CD4-positive, alpha-beta T cell treated with Interleukin-4 for 4 hours (primary cell): ENCODE data around the gene ZC3H13.

Experiments used
- DNase-seq: peaks from one replicate; pipeline ENCODE4 v3.0.0-alpha.2; 2020

The ZC3H13 gene, protein sequence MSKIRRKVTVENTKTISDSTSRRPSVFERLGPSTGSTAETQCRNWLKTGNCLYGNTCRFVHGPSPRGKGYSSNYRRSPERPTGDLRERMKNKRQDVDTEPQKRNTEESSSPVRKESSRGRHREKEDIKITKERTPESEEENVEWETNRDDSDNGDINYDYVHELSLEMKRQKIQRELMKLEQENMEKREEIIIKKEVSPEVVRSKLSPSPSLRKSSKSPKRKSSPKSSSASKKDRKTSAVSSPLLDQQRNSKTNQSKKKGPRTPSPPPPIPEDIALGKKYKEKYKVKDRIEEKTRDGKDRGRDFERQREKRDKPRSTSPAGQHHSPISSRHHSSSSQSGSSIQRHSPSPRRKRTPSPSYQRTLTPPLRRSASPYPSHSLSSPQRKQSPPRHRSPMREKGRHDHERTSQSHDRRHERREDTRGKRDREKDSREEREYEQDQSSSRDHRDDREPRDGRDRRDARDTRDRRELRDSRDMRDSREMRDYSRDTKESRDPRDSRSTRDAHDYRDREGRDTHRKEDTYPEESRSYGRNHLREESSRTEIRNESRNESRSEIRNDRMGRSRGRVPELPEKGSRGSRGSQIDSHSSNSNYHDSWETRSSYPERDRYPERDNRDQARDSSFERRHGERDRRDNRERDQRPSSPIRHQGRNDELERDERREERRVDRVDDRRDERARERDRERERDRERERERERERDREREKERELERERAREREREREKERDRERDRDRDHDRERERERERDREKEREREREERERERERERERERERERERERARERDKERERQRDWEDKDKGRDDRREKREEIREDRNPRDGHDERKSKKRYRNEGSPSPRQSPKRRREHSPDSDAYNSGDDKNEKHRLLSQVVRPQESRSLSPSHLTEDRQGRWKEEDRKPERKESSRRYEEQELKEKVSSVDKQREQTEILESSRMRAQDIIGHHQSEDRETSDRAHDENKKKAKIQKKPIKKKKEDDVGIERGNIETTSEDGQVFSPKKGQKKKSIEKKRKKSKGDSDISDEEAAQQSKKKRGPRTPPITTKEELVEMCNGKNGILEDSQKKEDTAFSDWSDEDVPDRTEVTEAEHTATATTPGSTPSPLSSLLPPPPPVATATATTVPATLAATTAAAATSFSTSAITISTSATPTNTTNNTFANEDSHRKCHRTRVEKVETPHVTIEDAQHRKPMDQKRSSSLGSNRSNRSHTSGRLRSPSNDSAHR (N-terminal part only)

DNA sequence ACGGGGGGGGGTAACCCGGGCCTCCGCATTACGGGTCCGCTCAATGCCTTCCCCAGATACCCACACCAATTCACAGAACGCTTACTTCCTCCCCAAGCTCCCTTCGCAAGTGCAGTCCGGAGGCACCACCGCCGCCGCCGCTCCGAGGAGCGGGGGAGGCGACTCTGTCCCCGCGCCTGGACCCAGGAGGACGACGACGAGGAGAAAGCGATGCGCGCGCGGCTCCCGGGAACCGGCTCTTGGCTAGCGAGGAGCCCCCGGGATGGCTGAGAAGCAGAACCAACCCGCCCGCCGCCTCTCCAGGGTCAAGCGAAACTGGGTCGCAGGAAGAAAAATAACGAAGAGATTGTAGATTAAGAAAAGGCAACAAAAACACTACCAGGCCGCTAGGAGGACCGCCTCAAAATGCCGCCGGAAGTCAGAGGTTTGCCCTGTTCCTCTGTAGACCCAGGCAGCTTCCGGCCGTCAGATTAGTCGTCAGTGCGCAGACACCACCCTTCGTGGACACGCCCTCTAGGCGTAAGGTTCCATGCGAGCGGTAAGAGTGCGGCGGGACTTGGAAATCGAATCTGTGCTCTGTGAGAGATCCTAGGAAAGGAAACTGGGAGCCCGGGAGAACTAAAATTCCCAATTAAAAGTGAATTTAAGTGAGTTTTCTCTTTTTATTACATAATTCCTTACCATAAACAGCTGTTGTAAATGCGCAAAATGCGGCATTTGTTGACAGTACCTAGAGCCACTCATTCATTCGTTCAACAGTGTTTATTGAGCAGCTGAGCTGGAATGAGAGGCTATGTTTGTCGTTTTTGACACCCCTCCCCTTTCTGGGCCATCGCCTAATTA is at the start of gene ZC3H13:
ZC3H13 (minus strand) TSS at position 428 of the 843 bp plus-strand sequence. CDS start 7,239 bp downstream, outside the sequence.
- DNase-seq = peak; percentile 93

DNA sequence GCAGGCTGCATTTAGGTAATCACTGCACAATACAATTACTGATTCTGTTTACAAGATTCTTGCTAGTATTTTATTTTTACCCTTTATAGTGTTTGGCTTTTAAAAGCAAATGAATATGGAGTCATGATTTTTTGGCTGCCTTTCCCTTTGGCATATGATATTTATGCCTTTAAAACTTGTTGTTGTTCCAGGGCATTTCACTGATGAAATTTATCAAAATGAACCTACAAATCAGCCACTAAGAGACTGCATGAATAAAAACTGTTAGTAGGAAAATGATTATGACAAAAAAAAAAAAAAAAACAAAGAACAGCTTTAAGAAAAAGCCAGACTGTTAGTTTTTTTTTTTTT is 49.7 kb upstream of the ZC3H13 start:
- no peak for DNase-seq

DNA sequence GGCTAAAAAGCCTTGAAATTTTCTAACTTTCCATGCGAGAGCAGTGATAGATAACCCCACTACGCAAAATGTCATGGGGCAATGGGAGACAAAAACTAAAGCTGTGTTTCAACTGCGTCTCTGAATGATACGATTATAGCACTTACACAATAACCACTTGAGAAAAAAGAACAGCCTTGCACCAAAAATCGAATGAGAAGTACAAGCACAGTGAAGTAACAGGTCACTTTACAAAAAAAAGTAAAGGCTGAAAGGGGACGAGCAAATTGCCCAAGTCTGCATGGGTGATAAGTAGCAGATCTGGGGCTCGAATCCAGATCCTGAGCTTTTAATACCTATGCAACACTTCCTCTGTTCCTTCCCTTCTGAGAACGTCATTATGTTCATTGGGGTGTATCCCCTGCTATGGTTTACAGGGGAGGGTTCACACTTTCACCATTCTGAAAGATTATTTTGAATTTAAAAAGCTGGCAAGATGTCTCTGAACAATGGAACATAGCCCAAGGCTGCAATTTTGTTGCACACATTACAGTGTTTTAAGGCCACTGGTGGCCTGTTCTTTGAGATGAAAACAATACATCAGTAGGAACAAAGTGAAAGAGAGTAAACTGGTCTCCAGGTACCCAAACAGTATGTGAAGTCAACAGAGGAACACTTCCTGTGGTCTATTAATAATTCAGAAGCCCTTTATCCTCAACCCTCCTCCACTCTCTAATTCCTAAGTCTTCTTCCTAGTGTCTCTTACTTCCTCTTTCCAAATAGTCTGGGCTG is 49.1 kb upstream of the ZC3H13 start:
- DNase-seq = no peak

DNA sequence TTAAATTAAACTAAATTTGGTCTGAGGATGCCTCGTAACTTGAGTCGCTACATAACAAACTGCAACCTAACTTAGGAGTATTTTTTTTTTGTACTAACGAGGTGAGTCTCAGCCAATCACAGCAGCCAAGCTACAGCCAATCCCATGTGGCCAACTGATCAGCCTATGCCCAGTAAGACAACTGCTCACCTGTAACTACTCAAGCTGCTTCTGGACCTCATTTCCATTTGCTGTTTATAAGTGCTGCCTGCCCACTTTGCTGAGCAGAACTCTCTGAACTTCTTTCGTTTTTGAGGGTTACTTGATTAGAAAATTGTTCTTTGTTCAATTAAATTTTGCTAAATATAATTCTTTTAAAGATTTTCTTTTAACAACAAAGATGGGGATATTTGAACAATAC is 48.5 kb upstream of the ZC3H13 start:
- DNase-seq = no peak

DNA sequence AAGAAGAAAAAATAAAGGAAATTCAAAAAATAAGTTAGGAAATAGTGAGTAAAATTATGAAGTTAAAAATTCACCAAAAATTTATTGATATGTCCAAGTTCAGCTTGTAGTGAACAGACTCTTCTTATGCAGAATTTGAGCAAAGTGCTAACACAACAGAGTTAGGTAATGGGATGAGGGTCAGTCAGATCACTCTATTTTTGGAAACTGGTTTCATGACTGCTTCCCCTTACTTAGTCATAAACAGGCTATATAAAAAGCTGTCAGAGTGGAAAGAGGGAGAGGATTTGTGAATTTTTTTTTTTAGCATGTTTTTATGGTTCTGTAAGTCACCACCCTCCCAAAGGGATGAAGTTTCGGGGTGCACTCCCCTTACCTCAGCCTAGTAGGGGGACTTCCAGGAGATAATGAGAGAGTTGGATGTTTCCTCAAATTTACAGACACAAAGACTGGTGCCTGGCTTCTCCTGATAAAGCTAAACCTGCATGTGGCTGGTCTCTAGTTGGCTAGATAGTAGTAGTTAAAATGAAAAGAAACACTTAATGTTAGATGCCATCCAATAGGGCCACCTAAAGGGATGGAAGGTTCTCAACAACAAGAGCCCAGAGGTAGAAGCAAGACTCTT is 47.8 kb upstream of the ZC3H13 start:
- no peak for DNase-seq

DNA sequence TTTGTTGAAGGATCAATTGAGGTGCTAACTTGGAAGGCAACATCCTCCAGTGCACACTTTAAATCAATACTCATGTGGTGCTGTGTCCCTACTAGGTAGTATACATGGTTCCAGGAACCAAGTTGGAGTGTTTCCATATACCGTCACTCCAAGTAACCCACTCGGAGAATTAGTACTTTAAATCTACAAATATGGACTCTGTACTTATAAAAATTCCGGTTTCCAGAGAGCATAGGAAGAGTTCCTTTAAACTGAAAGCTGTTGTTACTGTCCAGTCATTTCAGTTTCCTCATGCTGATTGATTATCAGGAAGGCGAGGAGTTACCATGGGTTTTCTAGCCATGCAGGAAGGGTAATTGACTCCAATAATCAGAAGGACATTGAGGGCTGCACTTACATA is 45.1 kb upstream of the ZC3H13 start:
- DNase-seq = no peak

DNA sequence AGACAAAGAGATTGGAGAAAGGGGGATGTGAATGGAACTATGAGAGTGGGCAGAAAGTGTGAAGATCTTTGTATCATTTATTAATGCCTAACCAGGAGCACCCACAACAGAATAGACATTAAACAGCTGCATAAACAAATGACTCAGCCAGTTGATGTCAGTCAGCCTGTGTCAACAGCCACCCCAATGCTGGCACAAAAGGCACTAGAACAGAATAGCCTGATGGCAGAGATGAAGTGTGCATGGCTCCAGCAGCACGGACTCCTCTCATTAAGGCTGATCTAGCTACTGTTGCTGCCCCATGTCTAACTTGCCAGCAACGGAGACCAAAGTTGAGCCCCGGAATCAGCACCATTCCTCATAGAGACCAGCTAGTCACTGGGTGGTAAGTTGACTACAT is 44.5 kb upstream of the ZC3H13 start:
- DNase-seq = no peak

DNA sequence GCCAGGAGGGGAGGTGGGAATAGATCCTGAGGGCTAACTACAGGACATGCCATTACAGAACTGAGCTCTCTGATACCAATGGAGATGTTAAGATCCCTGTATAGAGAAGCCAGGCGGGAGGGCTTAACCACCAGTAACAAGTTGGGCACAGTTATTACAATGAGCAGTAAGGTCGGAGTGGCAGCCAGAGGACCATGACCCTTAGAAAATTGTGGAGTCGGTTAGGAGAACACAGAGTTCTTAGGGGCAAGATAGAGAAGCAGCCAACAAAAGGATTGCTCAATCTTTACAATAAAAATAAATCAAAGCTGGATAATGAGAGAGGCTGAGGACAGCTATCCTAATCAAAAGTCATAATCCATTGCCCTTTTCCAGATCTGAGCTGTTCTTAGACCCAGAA is 41.9 kb upstream of the ZC3H13 start:
- no peak for DNase-seq

DNA sequence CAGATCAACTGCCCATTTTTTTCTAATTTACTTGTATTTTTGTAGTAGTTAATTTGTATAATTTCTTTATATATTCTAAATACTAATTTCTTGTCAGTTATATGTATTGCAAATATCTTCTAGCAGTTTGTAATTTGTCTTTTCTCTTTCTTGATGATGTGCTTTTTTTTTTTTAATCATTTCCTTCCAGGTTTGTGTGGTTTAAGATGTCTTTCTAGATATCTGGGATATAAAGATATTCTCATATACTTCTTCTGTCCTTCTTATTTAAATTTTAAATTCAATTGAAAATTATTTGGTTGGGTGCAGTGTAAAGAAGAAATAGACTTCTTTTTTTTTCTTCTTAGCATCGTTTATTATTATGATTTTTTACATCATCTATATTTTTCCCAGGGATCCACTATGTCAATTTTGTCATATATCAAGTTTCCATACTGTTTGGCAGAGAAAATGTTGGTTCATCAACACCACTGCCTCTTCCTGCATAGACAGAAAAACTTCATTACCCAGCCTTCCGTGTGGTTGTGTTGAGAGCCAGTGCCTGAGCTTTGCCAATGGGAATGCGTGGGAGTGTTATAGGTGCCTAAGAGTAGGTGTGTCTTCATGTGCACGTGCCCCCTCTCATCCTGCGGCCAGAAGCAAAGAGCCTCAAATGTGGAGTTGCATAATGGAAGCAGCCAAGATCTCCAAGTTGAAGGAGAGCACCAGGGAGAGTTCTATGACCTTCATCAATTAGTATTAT is 36.4 kb upstream of the ZC3H13 start:
- no peak for DNase-seq

DNA sequence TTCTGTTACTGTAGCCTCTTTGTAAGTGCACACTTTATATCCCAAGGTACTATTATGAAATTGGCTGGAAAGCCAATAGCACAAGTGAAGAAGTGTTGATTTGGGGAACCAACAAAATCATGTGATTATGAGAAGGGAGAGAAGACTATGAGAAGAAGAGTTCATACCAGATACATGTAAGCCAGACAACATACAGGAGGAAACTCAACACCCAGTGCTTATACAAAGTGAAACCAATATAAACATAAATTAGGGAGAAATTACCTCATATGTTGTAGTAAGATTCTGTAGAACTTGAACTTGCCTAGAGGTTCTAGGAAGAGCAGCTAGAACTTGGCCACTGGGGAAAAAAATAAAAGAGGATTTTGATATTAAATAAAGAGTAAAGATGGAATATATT is 34.9 kb upstream of the ZC3H13 start:
- no peak for DNase-seq

DNA sequence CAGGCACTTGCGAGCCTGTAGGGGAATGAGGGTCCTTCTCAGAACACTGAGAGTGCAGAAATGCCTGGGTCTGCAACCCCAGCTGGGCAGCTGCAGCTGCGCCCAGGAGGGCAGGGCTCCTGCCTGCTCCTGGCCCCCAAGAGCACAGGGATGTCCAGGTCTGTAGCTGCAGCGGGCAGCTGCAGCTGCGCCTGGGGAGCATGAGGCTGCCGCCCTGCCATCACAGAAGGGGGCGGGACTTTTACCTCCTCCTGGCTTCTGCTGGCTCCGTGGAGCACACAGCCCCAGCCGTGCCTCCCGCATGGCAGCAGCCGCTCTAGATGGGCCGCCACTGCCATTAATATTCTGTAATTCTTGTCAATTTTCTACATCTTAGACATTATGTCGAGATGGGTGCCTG is 34.4 kb upstream of the ZC3H13 start:
- no peak for DNase-seq

DNA sequence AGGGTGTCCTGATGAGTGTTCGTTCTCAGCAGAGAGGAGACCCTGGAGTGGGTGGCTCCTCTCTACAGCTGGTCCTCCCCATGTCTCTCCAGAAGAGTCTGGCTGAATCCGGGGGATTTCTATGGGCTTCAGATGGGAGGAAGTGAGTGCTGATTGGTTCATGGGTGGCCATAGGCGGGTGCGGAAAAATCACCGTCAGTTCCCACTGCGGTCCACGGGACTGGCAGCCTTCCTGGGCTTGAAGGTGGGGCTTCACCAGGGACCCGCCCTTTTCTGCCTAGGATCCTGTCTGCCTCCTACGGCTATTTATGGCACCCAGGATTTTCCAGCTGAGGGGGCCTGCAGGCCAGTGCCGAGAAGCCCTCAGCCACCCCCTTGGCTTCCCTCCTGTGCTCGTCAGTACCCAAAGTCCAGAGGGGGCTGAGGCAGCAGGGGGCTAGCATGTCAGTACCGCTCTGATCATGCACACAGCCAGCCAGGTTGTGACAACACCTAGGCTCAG is 33.9 kb upstream of the ZC3H13 start:
- DNase-seq = no peak

DNA sequence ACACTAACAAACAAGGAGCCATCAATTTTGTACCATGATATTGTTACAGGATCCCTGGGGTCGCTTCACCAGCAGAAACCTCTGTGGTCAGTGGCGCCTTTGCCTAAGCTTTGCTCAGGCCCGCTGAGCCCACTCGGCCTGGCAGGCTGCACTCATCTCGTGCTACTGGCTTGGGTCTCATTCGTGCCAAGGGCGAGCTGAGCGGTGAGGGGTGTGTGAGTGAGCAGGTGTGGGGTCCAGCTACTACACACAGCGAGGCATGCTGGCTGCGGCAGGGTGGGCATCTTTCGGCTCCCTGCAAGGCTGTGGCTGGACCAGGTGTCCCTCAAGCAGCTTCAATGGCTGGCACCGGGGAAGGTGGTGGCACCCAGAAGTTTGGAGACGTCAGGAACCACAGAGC is 33.2 kb upstream of the ZC3H13 start:
- DNase-seq = no peak

DNA sequence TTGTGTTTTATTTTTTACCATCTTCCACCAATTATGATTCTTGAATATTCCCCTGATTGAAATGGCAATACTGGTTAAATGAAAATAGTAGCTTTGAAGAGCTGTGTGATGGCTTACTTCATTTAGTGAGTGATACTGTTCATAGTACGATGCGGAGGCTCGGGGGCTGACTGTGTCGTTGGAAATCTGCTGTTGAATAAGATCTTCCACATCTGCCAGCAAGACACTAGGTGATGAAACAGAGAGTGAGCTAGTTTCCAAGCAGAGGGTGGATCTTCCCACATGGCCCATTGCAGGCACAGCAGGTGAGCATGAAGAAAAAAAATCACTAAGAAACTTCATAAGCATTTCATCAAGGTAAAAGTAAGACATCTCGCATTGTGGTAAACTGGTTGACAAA is 29.8 kb upstream of the ZC3H13 start:
- DNase-seq = no peak

DNA sequence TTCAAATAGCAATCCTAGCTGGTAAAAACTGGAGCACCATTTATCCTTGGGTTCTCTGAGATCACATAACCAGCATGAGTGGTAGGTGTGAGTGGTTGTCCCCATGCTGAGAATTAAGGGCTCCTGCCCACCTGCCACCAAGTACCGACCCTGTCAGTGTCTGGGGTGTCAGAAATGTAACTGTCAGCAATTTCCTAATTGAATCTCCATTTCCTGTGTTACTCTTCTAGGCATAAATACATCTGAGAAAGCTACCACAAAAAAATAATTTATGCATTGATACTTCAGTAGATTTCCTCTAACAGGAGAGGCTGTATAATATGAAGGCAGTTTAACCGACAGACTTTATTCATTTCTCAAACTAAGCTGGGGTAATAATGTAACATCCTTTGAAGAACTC is 27.2 kb upstream of the ZC3H13 start:
- DNase-seq = no peak

DNA sequence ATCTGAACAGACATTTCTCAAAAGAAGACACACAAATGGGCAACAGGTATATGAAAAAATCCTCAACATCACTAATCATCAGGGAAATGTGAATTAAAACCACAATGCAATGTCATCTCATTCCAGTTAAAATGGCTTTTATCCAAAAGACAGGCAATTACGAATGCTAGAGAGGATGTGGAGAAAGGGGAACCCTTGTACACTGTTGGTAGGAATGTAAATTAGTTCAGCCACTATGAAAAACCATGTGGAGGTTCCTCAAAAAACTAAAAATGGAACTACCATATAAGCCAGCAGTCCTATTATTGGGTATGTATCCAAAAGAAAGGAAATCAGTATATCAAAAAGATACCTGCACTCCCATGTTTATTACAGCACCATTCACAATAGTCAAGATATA is 24.7 kb upstream of the ZC3H13 start:
- DNase-seq = no peak

DNA sequence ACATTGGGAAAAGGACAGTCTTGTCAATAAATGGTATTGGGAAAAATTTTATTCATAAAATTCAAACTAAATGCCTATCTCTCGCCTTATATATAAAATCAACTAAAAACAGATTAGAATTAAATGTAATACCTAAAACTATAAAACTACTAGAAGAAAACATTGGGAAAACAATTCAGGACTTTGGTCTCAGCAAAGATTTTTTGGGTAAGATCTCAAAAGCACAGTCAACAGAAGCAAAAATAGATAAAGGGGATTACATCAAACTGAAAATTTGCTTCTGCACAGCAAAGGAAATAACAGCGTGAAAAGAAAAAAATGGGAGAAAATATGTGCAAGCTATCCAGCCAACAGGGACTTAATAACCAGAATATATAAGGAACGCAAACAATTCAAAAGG is 24.3 kb upstream of the ZC3H13 start:
- DNase-seq = no peak

DNA sequence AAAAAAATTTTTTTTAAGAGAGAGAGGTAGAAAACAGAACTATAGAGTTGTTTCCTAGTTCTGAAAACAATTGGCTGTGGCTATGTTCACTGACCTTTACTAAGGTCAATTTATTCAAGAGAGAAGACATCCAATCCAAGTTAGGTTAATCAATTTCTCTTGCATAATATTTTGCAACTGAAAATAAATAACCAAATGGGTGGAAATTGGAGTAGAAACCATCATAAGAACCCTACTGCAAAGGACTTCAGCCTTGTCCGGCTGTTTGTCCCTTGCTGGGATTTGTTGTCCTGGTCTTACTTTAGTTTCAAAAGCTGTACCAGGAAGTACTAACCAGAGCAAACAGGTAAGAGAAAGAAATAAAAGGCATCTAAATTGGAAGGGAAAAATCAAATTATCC is 23.3 kb upstream of the ZC3H13 start:
- DNase-seq = no peak

DNA sequence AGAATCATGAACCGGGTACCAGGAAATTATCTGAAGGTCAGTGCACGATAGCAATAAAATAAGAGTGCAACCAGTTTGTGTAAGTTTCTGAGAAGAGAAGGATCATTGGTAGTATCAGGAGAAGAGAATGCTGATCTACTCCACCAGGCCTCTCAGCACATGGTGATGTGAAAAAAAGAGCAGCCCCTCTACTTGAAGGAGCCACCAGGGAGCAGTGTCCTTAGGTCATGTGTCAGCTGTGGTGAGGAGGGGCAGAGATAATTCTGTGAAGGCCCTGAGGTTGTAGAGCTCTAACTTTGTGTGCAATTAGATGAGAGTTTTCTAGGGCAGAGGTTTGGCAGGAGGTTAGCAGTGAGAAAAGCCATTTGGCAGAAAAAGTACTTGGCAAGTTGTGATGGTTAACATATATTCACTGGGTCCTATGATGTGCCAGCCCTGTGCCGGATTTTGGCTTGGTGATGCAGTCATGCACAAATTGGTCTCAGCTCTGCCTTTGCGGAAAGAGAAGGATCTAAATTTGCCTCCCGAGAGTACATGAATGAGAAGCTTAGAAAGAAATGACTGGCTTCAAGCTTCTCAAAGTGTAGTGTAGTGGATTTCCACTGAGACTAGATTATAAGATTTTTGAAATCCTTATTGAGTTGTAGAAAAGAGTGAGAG is 19.2 kb upstream of the ZC3H13 start:
- no peak for DNase-seq

DNA sequence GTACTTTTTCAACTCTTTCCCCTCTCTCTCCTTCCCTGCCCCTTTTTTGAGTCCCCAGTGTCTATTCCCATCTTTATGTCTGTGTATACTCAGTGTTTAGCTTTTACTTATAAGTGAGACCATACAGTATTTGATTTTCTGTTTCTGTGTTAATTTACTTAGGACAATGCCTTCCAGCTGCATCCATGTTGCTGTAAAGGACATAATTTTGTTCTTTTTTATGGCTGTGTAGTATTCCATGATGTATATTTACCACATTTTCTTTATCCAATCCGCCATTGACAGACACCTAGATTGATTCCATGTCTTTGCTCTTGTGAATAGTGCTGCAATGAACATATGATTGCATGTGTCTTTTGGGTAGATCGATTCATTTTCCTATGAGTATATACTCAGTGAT is 10.7 kb upstream of the ZC3H13 start:
- no peak for DNase-seq
